ENCODE results near the gene NHSL1.

GRCh38 chr6:138529478-138529877 lies 30.2 kb upstream of the NHSL1 start:
- TF ChIP-seq CTCF (IDR thresholded peaks at IDR 0.05; ENCODE audit: low read depth, low read length, poor library complexity, severe bottlenecking), result no peak
- no peak for TF ChIP-seq EZH2phosphoT487 (IDR thresholded peaks at IDR 0.05; ENCODE audit: borderline replicate concordance, low read length)
